ENCODE results near the gene RAPGEF6. TPM values are rescaled to one million over a fixed set of nuclear protein-coding genes. Genes with fewer than 3 reads are reported as not detected.

Gene RAPGEF6
- total RNA-seq, 1 experiment from 2014 or later, result 50.7 TPM

DNA sequence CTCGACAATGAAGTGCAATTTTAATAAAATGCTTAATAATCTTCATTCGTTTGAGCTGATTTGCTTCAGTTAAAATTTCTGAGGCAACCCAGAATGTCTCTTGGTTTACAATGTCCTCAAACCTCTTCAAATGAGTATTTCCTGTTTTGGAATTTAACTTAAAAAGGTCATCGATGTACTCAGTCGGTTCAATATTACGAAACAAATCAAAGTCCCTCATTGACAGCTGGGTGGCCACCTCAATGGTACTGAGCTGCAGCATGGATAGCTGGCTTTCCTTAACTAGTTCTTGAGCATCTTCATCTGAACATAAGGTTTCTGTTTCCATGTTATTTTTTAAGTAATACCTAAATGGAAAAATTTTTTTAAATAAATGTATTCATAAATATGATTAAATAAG is 173.3 kb downstream of the RAPGEF6 start:
- H3K4me2 ChIP-seq (ENCODE audit: low read depth, low read length, poor library complexity, severe bottlenecking), result no peak overlapping the region
- H3K27me3 ChIP-seq (ENCODE audit: low read length), result no peaks in the 10 kb centered on the region
- no peaks in the 10 kb centered on the region for H4K20me1 ChIP-seq (ENCODE audit: insufficient read depth, low read depth, low read length)
- H3K9ac ChIP-seq (ENCODE audit: low read length), result no peak overlapping the region
- H2AFZ ChIP-seq (ENCODE audit: low read length), result no peak overlapping the region
- peaks cover 22% of the 10 kb centered on the region for H3K4me1 ChIP-seq (ENCODE audit: low read length)
- H3K27ac ChIP-seq (ENCODE audit: low read length), result no peak overlapping the region
- peaks cover 60% of the 10 kb centered on the region for H3K36me3 ChIP-seq (ENCODE audit: insufficient read depth, low read length)
- H3K79me2 ChIP-seq (ENCODE audit: low read length), result peaks cover 32% of the 10 kb centered on the region
- DNase-seq, result no peak
- H3K4me3 ChIP-seq (ENCODE audit: low read length), result no peak overlapping the region
- no peaks in the 10 kb centered on the region for H3K9me2 ChIP-seq (replicated peaks; ENCODE audit: insufficient read depth, low read length)
- H3K9me3 ChIP-seq (ENCODE audit: low read length), result no peaks in the 10 kb centered on the region

DNA sequence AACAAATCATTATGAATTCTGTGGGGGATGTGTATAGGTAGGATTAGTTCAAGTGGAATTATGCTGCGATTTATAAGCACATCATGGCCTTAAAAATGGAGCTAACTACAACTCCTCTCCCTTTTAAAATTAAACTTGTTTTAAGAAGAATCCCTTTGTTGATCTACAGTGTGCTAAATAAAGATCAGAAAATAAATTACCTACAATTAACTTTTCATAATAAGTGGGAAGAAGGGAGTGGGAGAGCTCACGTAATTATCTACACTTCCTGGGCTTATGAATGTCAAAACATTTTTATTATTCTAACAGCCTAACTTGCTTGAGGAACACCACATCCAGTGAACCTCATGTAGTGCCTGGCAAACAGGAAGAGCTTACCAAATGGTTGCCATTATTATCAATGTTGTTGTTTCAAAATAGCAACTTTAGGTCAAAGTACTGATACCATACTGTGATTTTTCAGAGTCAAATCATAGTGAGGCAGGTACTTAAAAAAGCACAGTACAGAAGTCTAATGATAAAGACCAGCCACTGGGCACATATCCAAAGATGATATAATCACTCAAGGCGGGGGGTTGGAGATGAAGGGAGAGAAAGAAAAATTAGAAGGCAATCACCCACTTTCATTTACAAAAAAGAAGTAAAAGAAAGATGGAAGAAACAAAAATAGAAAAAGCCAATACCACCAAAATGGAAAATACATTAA is 174.0 kb downstream of the RAPGEF6 start:
- H3K27ac ChIP-seq (ENCODE audit: low read length), result no peak overlapping the region
- H3K9me2 ChIP-seq (replicated peaks; ENCODE audit: insufficient read depth, low read length), result no peaks in the 10 kb centered on the region
- no peak overlapping the region for H2AFZ ChIP-seq (ENCODE audit: low read length)
- no peak overlapping the region for H3K4me2 ChIP-seq (ENCODE audit: low read depth, low read length, poor library complexity, severe bottlenecking)
- H3K4me3 ChIP-seq (ENCODE audit: low read length), result no peak overlapping the region
- H3K27me3 ChIP-seq (ENCODE audit: low read length), result no peaks in the 10 kb centered on the region
- no peaks in the 10 kb centered on the region for H4K20me1 ChIP-seq (ENCODE audit: insufficient read depth, low read depth, low read length)
- no peaks in the 10 kb centered on the region for H3K9me3 ChIP-seq (ENCODE audit: low read length)
- peaks cover 61% of the 10 kb centered on the region for H3K36me3 ChIP-seq (ENCODE audit: insufficient read depth, low read length)
- peaks cover 35% of the 10 kb centered on the region for H3K79me2 ChIP-seq (ENCODE audit: low read length)
- H3K4me1 ChIP-seq (ENCODE audit: low read length), result peaks cover 22% of the 10 kb centered on the region
- DNase-seq, result no peak
- no peak overlapping the region for H3K9ac ChIP-seq (ENCODE audit: low read length)

DNA sequence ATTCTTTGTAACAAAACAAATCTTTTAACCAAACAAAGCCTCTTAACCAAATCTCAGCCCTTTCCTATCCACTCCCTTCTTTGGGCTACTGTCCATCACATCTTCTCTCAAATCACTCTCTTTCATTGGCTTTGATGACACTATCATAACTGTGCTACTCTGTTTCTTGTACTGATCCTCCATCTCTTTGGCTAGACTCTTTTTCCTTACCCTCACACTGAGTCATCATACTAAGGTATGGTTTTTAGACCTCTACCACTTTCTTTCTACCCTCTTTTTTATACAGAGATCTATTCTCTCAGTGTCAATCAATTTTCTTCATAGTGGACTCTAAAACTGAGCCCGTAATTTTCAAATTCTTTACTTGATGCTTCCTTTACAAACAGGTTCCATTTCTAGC is 174.9 kb downstream of the RAPGEF6 start:
- Histone ChIP-seq H3K4me3 (ENCODE audit: low read length) (no peak overlapping the region), H3K9me2 (replicated peaks; ENCODE audit: insufficient read depth, low read length) (no peaks in the 10 kb centered on the region), H3K27me3 (ENCODE audit: low read length) (no peaks in the 10 kb centered on the region), H3K4me2 (ENCODE audit: low read depth, low read length, poor library complexity, severe bottlenecking) (no peak overlapping the region), H3K4me1 (ENCODE audit: low read length) (peaks cover 16% of the 10 kb centered on the region), H3K9me3 (ENCODE audit: low read length) (no peaks in the 10 kb centered on the region), H3K36me3 (ENCODE audit: insufficient read depth, low read length) (peaks cover 67% of the 10 kb centered on the region), H2AFZ (ENCODE audit: low read length) (no peak overlapping the region), H4K20me1 (ENCODE audit: insufficient read depth, low read depth, low read length) (no peaks in the 10 kb centered on the region), H3K27ac (ENCODE audit: low read length) (no peak overlapping the region), H3K79me2 (ENCODE audit: low read length) (peaks cover 39% of the 10 kb centered on the region), H3K9ac (ENCODE audit: low read length) (no peak overlapping the region)
- DNase-seq, result no peak

DNA sequence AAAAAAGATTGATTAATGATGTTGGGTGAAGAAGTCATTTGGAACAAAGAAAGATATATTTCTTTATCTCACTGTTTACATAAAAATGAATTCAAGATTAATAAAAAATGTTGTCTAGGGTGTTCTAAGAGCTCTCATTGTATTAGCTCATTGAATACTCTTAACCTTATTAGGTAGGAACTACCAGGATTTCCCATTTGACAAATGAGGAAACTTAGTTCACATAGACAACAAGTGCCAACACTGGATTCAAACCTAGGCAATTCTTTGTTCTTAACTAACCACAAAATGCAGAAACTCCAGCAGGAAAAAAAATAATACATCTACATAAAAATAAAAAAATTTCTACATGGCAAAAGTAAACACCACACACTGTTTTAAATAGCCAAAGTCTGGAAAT is 175.8 kb downstream of the RAPGEF6 start:
- Histone ChIP-seq H3K4me2 (ENCODE audit: low read depth, low read length, poor library complexity, severe bottlenecking) (no peak overlapping the region), H3K27ac (ENCODE audit: low read length) (no peak overlapping the region), H3K36me3 (ENCODE audit: insufficient read depth, low read length) (peaks cover 67% of the 10 kb centered on the region), H3K9me2 (replicated peaks; ENCODE audit: insufficient read depth, low read length) (no peaks in the 10 kb centered on the region), H3K4me3 (ENCODE audit: low read length) (no peak overlapping the region), H3K27me3 (ENCODE audit: low read length) (no peaks in the 10 kb centered on the region), H3K9me3 (ENCODE audit: low read length) (no peaks in the 10 kb centered on the region), H3K79me2 (ENCODE audit: low read length) (peaks cover 43% of the 10 kb centered on the region), H3K4me1 (ENCODE audit: low read length) (peaks cover 7% of the 10 kb centered on the region), H2AFZ (ENCODE audit: low read length) (no peak overlapping the region), H3K9ac (ENCODE audit: low read length) (no peak overlapping the region), H4K20me1 (ENCODE audit: insufficient read depth, low read depth, low read length) (no peaks in the 10 kb centered on the region)
- DNase-seq, result no peak

DNA sequence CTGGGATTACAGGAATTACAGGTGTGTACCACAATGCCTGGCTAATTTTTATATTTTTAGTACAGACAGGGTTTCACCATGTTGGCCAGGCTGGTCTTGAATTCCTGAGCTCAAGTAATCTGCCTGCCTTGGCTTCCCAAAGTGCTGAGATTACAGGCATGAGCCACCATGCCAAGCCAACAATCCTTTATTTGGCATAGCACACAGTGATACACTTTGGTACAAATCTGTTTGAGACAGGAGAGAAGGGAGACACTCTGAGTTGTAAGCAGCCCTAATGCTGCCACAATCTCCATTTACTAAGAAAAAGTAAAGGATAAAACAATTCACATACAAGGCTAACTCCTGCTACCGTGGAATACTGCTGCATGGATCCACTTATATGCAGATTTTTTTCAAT is 177.8 kb downstream of the RAPGEF6 start:
- Histone ChIP-seq H2AFZ (ENCODE audit: low read length) (no peak overlapping the region), H3K9me2 (replicated peaks; ENCODE audit: insufficient read depth, low read length) (no peaks in the 10 kb centered on the region), H3K4me1 (ENCODE audit: low read length) (no peaks in the 10 kb centered on the region), H3K9me3 (ENCODE audit: low read length) (no peaks in the 10 kb centered on the region), H4K20me1 (ENCODE audit: insufficient read depth, low read depth, low read length) (no peaks in the 10 kb centered on the region), H3K36me3 (ENCODE audit: insufficient read depth, low read length) (peaks cover 73% of the 10 kb centered on the region), H3K4me3 (ENCODE audit: low read length) (no peak overlapping the region), H3K79me2 (ENCODE audit: low read length) (peaks cover 51% of the 10 kb centered on the region), H3K27ac (ENCODE audit: low read length) (no peak overlapping the region), H3K9ac (ENCODE audit: low read length) (no peak overlapping the region), H3K27me3 (ENCODE audit: low read length) (no peaks in the 10 kb centered on the region), H3K4me2 (ENCODE audit: low read depth, low read length, poor library complexity, severe bottlenecking) (no peak overlapping the region)
- DNase-seq, result no peak

DNA sequence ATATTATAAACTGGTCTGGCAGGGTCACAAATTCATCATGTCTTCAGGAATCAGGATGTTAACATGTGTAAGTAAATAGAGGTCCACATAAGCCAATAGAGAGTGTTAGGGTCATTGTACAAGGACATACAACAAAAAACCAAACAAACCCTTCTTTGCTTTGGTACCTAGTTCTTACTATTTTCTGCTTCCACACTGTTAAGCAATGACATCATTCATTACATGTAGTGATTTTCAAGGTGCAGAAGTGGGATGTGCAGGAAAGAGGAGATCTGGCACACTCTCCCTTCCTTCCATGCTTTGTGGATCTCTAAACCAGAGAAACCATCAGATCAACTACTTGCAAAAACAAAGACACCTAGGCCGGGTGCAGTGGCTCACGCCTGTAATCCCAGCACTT is 184.1 kb downstream of the RAPGEF6 start:
- Histone ChIP-seq H3K9me2 (replicated peaks; ENCODE audit: insufficient read depth, low read length) (no peaks in the 10 kb centered on the region), H3K9me3 (ENCODE audit: low read length) (no peaks in the 10 kb centered on the region), H3K27me3 (ENCODE audit: low read length) (no peaks in the 10 kb centered on the region), H3K4me3 (ENCODE audit: low read length) (no peak overlapping the region), H3K36me3 (ENCODE audit: insufficient read depth, low read length) (peaks cover 50% of the 10 kb centered on the region), H4K20me1 (ENCODE audit: insufficient read depth, low read depth, low read length) (no peaks in the 10 kb centered on the region), H3K9ac (ENCODE audit: low read length) (no peak overlapping the region), H3K4me1 (ENCODE audit: low read length) (peaks cover 10% of the 10 kb centered on the region), H3K4me2 (ENCODE audit: low read depth, low read length, poor library complexity, severe bottlenecking) (no peak overlapping the region), H3K27ac (ENCODE audit: low read length) (no peak overlapping the region), H3K79me2 (ENCODE audit: low read length) (peaks cover 31% of the 10 kb centered on the region), H2AFZ (ENCODE audit: low read length) (no peak overlapping the region)
- DNase-seq, result no peak

DNA sequence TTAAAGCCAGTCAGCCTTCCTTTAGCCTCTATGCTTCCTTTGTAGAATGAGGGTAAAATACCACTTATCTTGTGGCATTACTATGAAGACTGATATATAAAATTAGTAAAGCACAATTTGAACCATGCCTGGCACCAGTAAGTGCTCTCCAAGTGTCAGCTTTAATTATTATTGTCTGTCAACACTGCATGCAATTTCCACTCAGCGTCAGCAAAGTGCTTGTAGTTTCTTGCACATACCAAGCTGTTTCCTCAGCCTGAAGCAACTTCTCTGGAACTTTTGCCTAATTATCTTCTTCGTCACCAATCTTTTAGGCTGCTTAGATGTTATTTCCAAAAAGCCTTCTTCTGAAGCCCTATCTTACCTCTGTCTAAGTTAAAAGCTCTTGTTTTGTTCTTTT is 193.8 kb downstream of the RAPGEF6 start:
- H3K9me2 ChIP-seq (replicated peaks; ENCODE audit: insufficient read depth, low read length), result no peaks in the 10 kb centered on the region
- no peaks in the 10 kb centered on the region for H4K20me1 ChIP-seq (ENCODE audit: insufficient read depth, low read depth, low read length)
- no peak overlapping the region for H3K27ac ChIP-seq (ENCODE audit: low read length)
- peaks cover 10% of the 10 kb centered on the region for H3K4me1 ChIP-seq (ENCODE audit: low read length)
- H3K9ac ChIP-seq (ENCODE audit: low read length), result no peak overlapping the region
- H2AFZ ChIP-seq (ENCODE audit: low read length), result no peak overlapping the region
- H3K79me2 ChIP-seq (ENCODE audit: low read length), result no peaks in the 10 kb centered on the region; the same call in 1 of the 2 replicates
- no peak overlapping the region for H3K4me2 ChIP-seq (ENCODE audit: low read depth, low read length, poor library complexity, severe bottlenecking)
- DNase-seq, result no peak
- H3K4me3 ChIP-seq (ENCODE audit: low read length), result no peak overlapping the region
- H3K36me3 ChIP-seq (ENCODE audit: insufficient read depth, low read length), result peaks cover 74% of the 10 kb centered on the region; the same call in 1 of the 2 replicates
- H3K27me3 ChIP-seq (ENCODE audit: low read length), result no peaks in the 10 kb centered on the region
- H3K9me3 ChIP-seq (ENCODE audit: low read length), result no peaks in the 10 kb centered on the region

DNA sequence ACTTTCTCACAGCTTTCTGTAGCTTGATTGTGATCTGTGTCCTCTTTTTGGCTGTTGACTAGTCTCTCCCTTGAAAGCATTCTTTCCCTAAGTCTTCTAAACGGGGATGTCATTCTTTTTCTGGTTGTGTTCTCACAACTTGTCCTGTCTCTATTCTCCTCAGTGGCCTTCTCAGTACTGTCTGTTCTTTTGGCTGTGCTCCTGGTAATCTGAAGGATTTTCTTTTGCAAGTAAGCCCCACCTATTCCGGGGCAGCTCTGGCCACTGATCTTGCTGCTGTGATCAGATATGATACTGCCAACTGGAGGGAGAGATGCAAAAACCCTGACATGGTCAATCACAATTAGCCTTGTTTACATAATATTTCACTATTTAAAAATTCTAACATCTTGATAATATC is 198.9 kb downstream of the RAPGEF6 start:
- no peak overlapping the region for H3K27ac ChIP-seq (ENCODE audit: low read length)
- no peaks in the 10 kb centered on the region for H4K20me1 ChIP-seq (ENCODE audit: insufficient read depth, low read depth, low read length)
- no peaks in the 10 kb centered on the region for H3K9me3 ChIP-seq (ENCODE audit: low read length)
- no peak overlapping the region for H3K4me3 ChIP-seq (ENCODE audit: low read length)
- no peaks in the 10 kb centered on the region for H3K27me3 ChIP-seq (ENCODE audit: low read length)
- H3K9ac ChIP-seq (ENCODE audit: low read length), result no peak overlapping the region
- H3K36me3 ChIP-seq (ENCODE audit: insufficient read depth, low read length), result peaks cover 74% of the 10 kb centered on the region
- DNase-seq, result no peak
- H3K9me2 ChIP-seq (replicated peaks; ENCODE audit: insufficient read depth, low read length), result no peaks in the 10 kb centered on the region
- H3K4me1 ChIP-seq (ENCODE audit: low read length), result no peaks in the 10 kb centered on the region
- H2AFZ ChIP-seq (ENCODE audit: low read length), result no peak overlapping the region
- H3K79me2 ChIP-seq (ENCODE audit: low read length), result peaks cover 18% of the 10 kb centered on the region
- no peak overlapping the region for H3K4me2 ChIP-seq (ENCODE audit: low read depth, low read length, poor library complexity, severe bottlenecking)
